ENCODE results near the gene CASP9. TPM values are rescaled to one million over a fixed set of nuclear protein-coding genes. Genes with fewer than 3 reads are reported as not detected.

CASP9 gene
- total RNA-seq, 3 donors from 2014 or later: 12.5 to 15.8 (median 13.4) TPM

DNA sequence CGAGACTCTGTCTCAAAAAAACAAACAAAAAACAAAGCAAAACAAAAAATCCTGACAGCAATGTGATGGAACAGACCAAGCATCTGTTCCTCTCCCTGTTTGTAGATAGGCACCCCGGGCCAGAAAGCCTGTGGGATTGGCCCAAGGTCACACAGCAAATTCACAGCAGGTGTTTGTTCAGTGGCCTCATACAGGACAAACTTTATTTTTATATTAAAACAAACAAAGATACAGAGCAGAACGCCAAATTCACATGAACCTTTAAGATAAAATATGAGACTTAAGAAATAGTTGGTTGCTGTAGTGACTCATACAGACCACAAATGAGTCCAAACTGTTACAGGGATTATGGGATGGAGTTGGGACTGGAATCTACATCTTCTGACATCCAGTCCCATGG is 69.8 kb downstream of the CASP9 start:
- no peaks in the 10 kb centered on the region for H3K4me1 ChIP-seq
- H3K27ac ChIP-seq: no peak overlapping the region
- H3K4me3 ChIP-seq: no peak overlapping the region
- no peak for DNase-seq (ENCODE audit: low spot score in 2 of 2)
- no peaks in the 10 kb centered on the region for H3K27me3 ChIP-seq
- H3K36me3 ChIP-seq: no peaks in the 10 kb centered on the region
- TF ChIP-seq, protein P1, sequence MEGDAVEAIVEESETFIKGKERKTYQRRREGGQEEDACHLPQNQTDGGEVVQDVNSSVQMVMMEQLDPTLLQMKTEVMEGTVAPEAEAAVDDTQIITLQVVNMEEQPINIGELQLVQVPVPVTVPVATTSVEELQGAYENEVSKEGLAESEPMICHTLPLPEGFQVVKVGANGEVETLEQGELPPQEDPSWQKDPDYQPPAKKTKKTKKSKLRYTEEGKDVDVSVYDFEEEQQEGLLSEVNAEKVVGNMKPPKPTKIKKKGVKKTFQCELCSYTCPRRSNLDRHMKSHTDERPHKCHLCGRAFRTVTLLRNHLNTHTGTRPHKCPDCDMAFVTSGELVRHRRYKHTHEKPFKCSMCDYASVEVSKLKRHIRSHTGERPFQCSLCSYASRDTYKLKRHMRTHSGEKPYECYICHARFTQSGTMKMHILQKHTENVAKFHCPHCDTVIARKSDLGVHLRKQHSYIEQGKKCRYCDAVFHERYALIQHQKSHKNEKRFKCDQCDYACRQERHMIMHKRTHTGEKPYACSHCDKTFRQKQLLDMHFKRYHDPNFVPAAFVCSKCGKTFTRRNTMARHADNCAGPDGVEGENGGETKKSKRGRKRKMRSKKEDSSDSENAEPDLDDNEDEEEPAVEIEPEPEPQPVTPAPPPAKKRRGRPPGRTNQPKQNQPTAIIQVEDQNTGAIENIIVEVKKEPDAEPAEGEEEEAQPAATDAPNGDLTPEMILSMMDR (IDR thresholded peaks at IDR 0.05): no peak
- no peak for TF ChIP-seq POLR2A (IDR thresholded peaks at IDR 0.05)
- no peak for TF ChIP-seq POLR2AphosphoS5 (IDR thresholded peaks at IDR 0.05)
- no peaks in the 10 kb centered on the region for H3K9me3 ChIP-seq
- intact Hi-C loops (cut with DNase I; ENCODE audit: low total_unique reads): no loop called here

DNA sequence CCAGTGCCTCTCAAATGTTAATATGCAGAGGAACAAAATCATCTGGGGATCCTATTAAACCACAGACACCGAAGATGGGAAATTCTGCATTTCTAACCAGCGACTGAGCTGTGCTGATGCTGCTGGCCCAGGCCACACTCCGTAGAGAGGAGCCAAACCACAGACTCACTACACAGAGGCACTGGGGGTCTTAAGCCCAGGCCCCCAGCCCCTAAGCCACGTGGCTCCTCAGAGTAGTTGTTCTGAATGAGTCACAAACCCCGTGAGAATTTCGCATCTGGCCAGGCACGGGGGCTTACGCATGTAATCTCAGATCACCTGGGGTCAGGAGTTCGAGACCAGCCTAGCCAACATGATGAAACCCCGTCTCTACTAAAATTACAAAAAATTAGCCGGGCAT is 70.3 kb downstream of the CASP9 start:
- Histone ChIP-seq H3K9me3 (no peaks in the 10 kb centered on the region), H3K27me3 (no peaks in the 10 kb centered on the region), H3K36me3 (no peaks in the 10 kb centered on the region), H3K27ac (no peak overlapping the region), H3K4me1 (no peaks in the 10 kb centered on the region), H3K4me3 (no peak overlapping the region)
- no peak for DNase-seq (ENCODE audit: low spot score in 2 of 2)
- no peak for TF ChIP-seq POLR2AphosphoS5 (IDR thresholded peaks at IDR 0.05)
- no peak for TF ChIP-seq POLR2A (IDR thresholded peaks at IDR 0.05)
- TF ChIP-seq, protein P1 (IDR thresholded peaks at IDR 0.05): no peak
- intact Hi-C loops (cut with DNase I; ENCODE audit: low total_unique reads): no loop called here

DNA sequence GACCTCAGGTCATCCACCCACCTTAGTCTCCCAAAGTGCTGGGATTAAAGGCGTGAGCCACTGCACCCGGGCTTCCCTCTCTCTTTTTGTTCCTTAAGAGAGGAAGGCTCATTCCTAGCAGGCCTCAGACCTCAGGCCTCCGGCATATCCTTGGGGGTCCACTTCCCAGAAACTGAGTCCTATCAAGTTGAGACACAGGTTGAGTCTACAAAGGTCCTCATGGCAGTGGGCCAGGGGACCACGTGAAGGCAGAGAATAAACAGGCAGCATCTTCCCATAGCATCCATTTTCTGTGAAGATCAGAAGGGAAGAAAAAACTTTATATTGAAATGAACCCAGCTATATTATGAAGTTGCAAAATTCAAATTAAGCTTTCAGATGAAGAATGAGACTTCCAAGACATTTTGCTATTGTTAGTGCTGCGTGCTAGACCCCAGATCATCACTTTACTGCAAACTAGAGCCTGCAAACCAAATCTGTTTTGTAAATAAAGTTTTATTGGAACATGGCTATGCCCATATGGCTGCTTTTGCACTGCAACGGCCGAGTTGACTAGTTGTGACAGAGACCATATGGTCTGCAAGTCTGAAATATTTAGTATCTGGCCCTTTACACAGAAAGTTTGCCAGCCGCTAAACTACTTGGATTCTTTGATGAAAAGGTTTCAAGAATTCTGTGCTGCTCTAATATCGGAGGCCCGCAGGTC is 71.0 kb downstream of the CASP9 start:
- Histone ChIP-seq H3K27me3 (no peaks in the 10 kb centered on the region), H3K36me3 (no peaks in the 10 kb centered on the region), H3K4me1 (no peaks in the 10 kb centered on the region), H3K9me3 (no peaks in the 10 kb centered on the region), H3K27ac (no peak overlapping the region), H3K4me3 (no peak overlapping the region)
- TF ChIP-seq POLR2AphosphoS5 (IDR thresholded peaks at IDR 0.05) (no peak), POLR2A (IDR thresholded peaks at IDR 0.05) (no peak)
- TF ChIP-seq, protein P1 (IDR thresholded peaks at IDR 0.05): no peak
- no peak for DNase-seq (ENCODE audit: low spot score in 2 of 2)
- intact Hi-C loops (cut with DNase I; ENCODE audit: low total_unique reads): no loop called here

DNA sequence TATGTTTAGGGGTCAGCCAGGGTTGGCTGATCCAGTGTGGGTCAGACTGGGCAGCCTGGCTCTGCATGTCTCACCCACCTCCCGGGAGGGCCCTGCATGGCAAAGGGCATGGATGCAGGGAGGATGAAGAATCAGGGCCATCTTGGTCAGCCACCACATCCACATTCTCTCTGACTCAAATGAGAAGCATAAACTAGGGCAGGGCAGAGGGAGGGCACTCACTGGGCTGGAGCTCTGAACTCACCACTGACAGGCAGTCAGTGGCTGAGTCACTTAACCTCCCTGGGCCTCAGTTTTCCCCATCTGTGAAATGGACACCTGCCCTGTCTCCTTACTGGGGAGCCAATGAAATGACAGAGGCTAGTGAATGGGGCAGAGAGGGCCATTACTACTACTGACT is 71.8 kb downstream of the CASP9 start:
- H3K27me3 ChIP-seq: no peaks in the 10 kb centered on the region
- TF ChIP-seq POLR2A (IDR thresholded peaks at IDR 0.05) (no peak), POLR2AphosphoS5 (IDR thresholded peaks at IDR 0.05) (no peak)
- TF ChIP-seq, protein P1 (IDR thresholded peaks at IDR 0.05): no peak
- no peak for DNase-seq (ENCODE audit: low spot score in 2 of 2)
- no peaks in the 10 kb centered on the region for H3K4me1 ChIP-seq
- no peak overlapping the region for H3K4me3 ChIP-seq
- H3K9me3 ChIP-seq: no peaks in the 10 kb centered on the region
- intact Hi-C loops (cut with DNase I; ENCODE audit: low total_unique reads): no loop called here
- no peak overlapping the region for H3K27ac ChIP-seq
- no peaks in the 10 kb centered on the region for H3K36me3 ChIP-seq

DNA sequence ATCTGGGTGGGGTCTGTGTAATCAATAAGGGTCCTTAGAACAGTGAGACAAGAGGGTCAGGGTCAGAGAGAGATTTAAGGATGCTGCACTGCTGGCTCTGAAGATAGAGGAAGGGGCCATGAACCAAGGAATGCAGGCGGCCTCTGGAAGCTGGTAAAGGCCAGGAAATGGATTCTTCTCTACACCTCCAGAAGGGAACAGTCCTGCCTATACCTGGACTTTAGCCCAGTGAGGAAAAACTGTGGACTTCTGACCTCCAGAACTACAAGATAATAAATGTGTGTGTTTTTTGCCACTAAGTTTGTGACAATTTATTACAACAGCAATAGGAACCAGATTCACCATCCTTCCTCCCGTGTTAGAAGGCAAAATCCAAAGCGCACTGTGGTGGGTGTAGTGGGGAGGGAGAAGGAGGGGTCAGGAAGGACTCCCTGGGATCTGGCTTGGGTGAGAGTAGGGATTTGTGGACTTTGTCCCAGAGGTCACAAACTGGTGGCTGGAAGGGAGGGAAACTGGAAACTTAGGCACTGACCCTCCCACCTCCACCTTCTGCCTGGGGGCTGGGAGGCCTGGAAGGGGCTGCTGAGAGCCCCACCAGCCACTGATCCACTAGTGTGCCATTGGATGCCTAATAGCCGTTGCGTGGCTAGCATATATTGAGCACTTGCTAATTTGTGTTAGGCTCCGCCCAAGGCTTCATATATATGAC is 72.8 kb downstream of the CASP9 start:
- no peaks in the 10 kb centered on the region for H3K36me3 ChIP-seq
- TF ChIP-seq POLR2A (IDR thresholded peaks at IDR 0.05) (no peak), POLR2AphosphoS5 (IDR thresholded peaks at IDR 0.05) (no peak)
- TF ChIP-seq, protein P1 (IDR thresholded peaks at IDR 0.05): no peak
- no peak overlapping the region for H3K4me3 ChIP-seq
- H3K4me1 ChIP-seq: no peaks in the 10 kb centered on the region
- DNase-seq (ENCODE audit: low spot score in 2 of 2): no peak
- H3K9me3 ChIP-seq: no peaks in the 10 kb centered on the region
- no peak overlapping the region for H3K27ac ChIP-seq
- H3K27me3 ChIP-seq: no peaks in the 10 kb centered on the region
- intact Hi-C loops (cut with DNase I; ENCODE audit: low total_unique reads): no loop called here
